GM10847 (cell line): ENCODE data around the gene UNC5C.

Experiments
- POLR2A ChIP-seq: IDR thresholded peaks from 2 replicates; pipeline ENCODE4 v1.6.1; 2011; ENCODE audit not compliant: insufficient read length; ENCODE audit errors: extremely low read depth

UNC5C gene

GRCh38 chr4:95167805-95168204 is 381.0 kb downstream of the UNC5C start:
- no peak for TF ChIP-seq POLR2A

- no peak for TF ChIP-seq POLR2A
These were observed 382.7 kb downstream of the UNC5C start for GRCh38 chr4:95165926-95166524.

DNA sequence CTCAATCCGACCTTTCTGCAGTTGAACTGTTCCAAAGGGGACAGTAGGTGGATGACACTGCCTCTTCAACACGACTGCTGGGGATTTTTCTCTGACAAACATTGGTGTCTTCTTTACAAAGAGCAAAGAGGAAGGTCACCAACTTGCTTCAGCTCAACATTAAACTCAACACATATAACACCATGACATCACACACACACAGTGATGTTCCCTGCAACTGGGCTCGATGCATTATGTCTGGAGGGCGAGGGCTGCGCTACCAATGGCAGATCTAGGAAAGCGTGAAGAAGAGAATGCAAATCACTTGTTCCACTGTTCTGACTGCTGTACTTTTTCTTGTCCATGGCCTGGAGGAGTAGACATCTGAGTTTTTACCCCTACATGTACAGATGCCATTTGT is 385.9 kb downstream of the UNC5C start:
- TF ChIP-seq POLR2A, result no peak

GRCh38 chr4:95161781-95162469 is 386.8 kb downstream of the UNC5C start:
- TF ChIP-seq POLR2A, result no peak

DNA sequence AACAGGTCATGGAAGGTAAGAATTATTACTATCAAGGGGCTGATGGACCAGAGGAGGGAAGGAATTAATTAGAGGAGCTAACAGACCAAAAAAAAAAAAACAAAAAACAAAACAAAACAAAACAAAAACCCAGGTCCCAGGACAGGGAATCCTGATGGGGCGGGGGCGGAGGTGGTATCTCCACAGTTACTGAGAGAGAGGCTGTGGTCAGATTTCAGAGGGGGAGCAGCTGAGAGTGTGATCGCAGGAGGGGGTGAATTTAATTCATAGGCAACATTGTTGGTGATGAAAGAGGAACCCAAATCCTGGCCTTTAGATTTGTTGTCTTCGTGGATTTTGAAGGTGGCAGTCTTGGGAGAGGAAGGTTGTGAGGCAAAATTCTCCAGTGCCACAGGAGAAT is 389.4 kb downstream of the UNC5C start:
- TF ChIP-seq POLR2A, result no peak

DNA sequence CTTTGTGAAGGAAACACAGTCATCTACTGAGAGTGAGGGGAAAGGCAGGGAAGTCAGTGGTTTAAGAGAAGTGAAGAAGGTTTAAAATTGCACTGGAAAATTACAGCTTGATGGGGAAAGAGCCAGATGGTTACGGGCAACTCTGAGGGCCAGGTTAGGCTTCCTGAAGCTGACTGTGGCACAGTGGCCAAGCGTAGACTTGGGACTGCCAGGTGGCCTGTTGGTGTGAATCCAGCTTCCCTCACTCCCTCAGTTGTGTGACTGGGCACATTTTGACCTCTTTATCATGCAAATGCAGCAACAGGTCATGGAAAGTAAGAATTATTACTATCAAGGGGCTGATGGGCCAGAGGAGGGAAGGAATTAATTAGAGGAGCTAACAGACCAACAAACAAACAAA is 390.1 kb downstream of the UNC5C start:
- no peak for TF ChIP-seq POLR2A

- TF ChIP-seq POLR2A, result no peak
These were observed 390.7 kb downstream of the UNC5C start for GRCh38 chr4:95158045-95158444.

DNA sequence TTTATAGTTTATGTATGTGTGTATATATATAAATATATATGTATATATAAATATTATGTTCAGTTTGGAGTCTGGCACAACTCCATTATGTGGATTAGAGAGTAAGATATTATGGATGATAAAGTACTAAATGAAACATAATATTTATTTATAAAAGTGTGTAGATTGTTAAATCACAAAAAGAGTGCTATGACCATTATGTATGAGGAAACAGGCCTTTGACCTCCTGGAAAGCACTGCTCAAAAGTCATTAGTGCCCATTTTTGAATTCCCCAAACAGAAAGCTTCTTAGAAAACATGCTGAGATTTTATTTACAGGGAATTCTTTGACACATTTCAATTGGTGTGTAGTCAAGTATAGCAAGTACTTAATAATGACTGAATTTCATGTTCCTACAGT is 391.2 kb downstream of the UNC5C start:
- no peak for TF ChIP-seq POLR2A

DNA sequence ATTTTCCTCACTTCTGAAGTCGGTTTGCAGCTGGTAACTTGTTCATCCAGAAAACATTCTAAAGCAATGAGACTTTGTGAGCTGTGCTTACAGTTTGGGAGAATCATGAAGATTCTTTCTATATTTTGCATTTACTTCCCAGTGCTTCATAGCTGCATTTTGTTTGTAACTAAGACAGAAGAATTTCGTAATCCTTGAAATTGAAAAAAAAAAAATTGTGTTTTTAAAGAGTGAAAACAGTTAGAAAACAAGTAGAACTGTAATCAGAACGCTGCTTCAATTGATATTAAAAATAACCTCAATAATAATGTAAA is 392.4 kb downstream of the UNC5C start:
- TF ChIP-seq POLR2A, result no peak

DNA sequence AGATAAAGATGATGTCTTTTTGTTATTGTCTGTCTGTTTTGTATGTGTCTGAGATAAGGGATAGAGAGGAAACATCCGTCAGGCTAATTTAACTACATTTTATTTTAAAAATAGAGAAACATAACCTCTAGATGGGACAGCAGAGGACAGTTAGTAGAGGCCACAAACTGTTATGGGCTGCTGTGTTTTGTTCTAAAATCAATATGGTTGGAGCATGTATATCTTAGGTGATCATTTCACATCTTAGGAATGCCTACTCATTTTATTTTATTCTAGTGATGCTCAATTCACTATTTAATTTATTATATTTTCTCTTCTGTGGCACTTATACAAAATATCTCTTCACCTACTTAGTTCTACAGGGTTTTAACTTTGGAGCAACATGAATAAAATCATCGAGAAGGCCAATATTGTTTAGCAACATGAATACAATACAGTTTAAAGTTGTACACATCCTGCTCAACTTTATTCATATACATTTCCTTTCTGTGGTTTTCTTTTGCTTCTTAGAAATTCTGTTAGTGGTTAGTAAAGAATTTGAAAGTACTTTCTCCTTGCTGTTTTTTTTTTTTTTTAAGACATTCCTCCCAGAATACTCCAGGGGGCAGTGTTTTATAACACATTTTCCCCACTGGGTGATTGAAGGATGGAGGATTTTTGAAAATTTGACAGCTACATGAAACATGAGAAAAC is 392.9 kb downstream of the UNC5C start:
- TF ChIP-seq POLR2A, result no peak

- TF ChIP-seq POLR2A, result no peak
These were observed 395.6 kb downstream of the UNC5C start for GRCh38 chr4:95153182-95153581.

GRCh38 chr4:95151255-95151654 is 397.5 kb downstream of the UNC5C start:
- TF ChIP-seq POLR2A, result no peak

GRCh38 chr4:95142932-95143331 is 405.8 kb downstream of the UNC5C start:
- TF ChIP-seq POLR2A, result no peak

- no peak for TF ChIP-seq POLR2A
These were observed 407.4 kb downstream of the UNC5C start for GRCh38 chr4:95141361-95141760.

DNA sequence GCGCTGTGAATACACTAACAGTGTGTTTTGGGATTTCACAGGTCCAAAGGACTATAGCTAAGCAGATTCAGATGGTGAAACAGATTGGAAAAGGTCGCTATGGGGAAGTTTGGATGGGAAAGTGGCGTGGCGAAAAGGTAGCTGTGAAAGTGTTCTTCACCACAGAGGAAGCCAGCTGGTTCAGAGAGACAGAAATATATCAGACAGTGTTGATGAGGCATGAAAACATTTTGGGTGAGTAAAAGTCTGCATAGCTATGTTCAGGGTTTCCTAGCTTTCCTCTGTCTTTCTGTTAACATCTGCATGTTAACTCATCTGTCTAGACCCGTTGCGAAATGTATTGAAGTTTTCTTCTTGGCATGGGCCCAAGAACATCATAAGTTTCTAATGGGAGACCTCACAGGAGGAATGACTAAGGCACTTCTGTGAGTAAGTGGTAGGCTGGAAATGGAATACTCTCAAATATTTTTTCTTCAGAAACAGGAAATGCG is 418.9 kb downstream of the UNC5C start:
- TF ChIP-seq POLR2A, result no peak

GRCh38 chr4:95129031-95129430 is 419.7 kb downstream of the UNC5C start:
- TF ChIP-seq POLR2A, result no peak
